Chondrocyte (in vitro differentiated cells): ENCODE results near the gene PROM1. TPM values are rescaled to one million over a fixed set of nuclear protein-coding genes. Genes with fewer than 3 reads are reported as not detected.

ENCODE experiments used
- DNase-seq: peaks from one replicate; pipeline ENCODE4 v3.0.0; 2021; ENCODE audit warnings: mixed read lengths, low spot score
- H3K27ac Mint-ChIP-seq: one replicate; pipeline ENCODE4 v1.8.0; 2021; ENCODE audit warnings: mild to moderate bottlenecking, moderate library complexity, mixed read lengths; ENCODE audit not compliant: unreplicated experiment
- H3K27me3 Mint-ChIP-seq: 2 replicates; pipeline ENCODE4 v1.8.0; 2021; ENCODE audit warnings: low read depth, mixed read lengths
- H3K36me3 Mint-ChIP-seq: 2 replicates; pipeline ENCODE4 v1.8.0; 2021; ENCODE audit warnings: low read depth, mixed read lengths
- H3K4me1 Mint-ChIP-seq: 2 replicates; pipeline ENCODE4 v1.8.0; 2021; ENCODE audit warnings: low read depth, mild to moderate bottlenecking, mixed read lengths
- H3K4me3 Mint-ChIP-seq: one replicate; pipeline ENCODE4 v1.8.0; 2021; ENCODE audit warnings: mild to moderate bottlenecking, moderate library complexity, mixed read lengths; ENCODE audit not compliant: unreplicated experiment
- H3K9me3 Mint-ChIP-seq: 2 replicates; pipeline ENCODE4 v1.8.0; 2021; ENCODE audit warnings: low read depth, mixed read lengths
- CTCF ChIP-seq: fragments of 200-600 bp; sonication (generic); IDR thresholded peaks from 2 replicates; pipeline ENCODE4 v1.5.0; 2021; ENCODE audit warnings: antibody characterized with exemption, mild to moderate bottlenecking, moderate library complexity
- total RNA-seq: library from RNA; stranded (reverse); gene quantifications from 3 replicates; pipeline ENCODE4 v1.2.1, GENCODE V29; 2021

Gene PROM1
- total RNA-seq, 1 donor from 2014 or later, result 0.10 TPM

- Mint-ChIP-seq H3K27me3 (peaks cover under 1% of the 10 kb centered on the region), H3K9me3 (no peaks in the 10 kb centered on the region), H3K4me1 (peaks cover 13% of the 10 kb centered on the region), H3K4me3 (no peak overlapping the region), H3K27ac (no peak overlapping the region), H3K36me3 (no peaks in the 10 kb centered on the region)
- TF ChIP-seq CTCF, result no peak
- DNase-seq, result no peak
Measured at GRCh38 chr4:15986907-15987306, 96.9 kb downstream of the PROM1 start.

- no peaks in the 10 kb centered on the region for H3K27me3 Mint-ChIP-seq
- no peak for TF ChIP-seq CTCF
- H3K4me1 Mint-ChIP-seq, result peaks cover 13% of the 10 kb centered on the region
- no peaks in the 10 kb centered on the region for H3K36me3 Mint-ChIP-seq
- H3K4me3 Mint-ChIP-seq, result no peak overlapping the region
- DNase-seq, result no peak
- H3K27ac Mint-ChIP-seq, result peak overlapping the region; percentile 38
- no peaks in the 10 kb centered on the region for H3K9me3 Mint-ChIP-seq
Measured at GRCh38 chr4:15983610-15984009, 100.2 kb downstream of the PROM1 start.

DNA sequence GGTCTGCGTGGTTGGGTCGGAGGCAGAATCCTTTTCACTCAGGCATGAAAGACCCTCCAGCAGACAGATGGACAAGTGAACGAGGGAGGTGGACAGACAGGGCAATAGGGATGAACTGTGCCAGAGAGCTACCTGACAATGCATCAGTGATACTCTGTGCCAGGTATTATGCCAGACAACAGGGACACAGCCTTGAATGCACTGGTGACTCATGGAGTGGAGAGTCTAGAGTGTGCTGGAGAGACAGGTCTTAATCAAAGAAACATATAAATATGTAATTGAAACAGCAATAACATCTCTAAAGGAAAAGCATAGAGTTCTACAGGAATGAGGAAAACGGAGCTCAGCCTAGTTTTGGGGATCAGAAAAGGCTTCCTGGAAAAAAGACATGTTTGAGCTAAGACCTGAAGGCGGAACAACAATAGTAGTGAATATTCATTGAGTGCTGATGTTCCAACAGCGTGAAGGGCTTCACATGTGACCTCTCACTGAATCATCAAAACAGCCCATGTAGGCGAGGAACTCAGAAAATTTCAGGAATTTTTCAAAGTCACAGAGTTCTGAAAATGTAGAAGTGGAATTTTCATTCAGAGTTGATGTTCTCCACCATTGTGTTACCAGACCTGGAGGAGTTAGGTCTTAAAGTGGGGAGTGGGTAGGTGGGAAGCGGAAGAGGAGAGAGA, 100.8 kb downstream of the PROM1 start:
- Mint-ChIP-seq H3K27me3 (no peaks in the 10 kb centered on the region), H3K9me3 (no peaks in the 10 kb centered on the region), H3K4me3 (no peak overlapping the region), H3K4me1 (peaks cover 13% of the 10 kb centered on the region), H3K36me3 (no peaks in the 10 kb centered on the region), H3K27ac (peak overlapping the region; percentile 38)
- TF ChIP-seq CTCF, result no peak
- DNase-seq, result no peak

- Mint-ChIP-seq H3K27ac (no peak overlapping the region), H3K27me3 (peaks cover 3% of the 10 kb centered on the region), H3K9me3 (no peaks in the 10 kb centered on the region), H3K36me3 (no peaks in the 10 kb centered on the region), H3K4me3 (no peak overlapping the region), H3K4me1 (no peaks in the 10 kb centered on the region)
- no peak for DNase-seq
- TF ChIP-seq CTCF, result peak; percentile 19
Measured at GRCh38 chr4:15976456-15977447, 107.1 kb downstream of the PROM1 start.

DNA sequence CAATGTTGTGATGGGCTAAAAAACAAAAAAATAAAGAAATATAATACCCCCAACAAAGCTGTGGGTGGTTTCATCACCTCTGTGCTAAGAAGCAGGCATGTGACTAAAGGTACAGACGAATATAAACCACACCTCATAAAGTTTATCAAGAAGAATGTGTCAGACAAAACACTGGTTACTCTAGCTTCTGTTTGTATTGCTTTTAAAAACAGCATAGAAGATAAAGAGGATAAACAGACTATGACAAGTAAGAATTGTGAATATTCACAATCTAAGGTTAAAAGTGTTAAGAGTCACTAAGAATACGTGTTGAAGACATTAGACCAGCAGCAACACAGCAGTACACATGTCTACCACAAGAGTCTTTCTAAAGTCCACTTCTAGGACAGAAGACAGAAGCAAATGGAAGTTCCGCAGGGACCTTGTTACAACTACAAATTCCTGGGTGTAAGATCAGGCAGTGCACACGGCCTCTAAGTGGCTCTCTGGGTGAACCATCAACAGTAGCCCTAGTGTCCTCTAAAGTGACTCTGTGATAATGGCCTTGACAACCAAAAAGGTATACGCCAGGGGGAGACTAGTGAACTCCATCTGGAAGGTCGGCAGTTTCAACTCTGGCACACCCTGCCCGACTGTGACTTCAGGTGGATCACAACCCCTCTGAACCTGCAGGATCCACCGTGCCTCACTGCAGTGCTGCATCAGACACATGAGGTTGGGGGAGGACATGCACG, 112.6 kb downstream of the PROM1 start:
- Mint-ChIP-seq H3K27ac (no peak overlapping the region), H3K27me3 (peaks cover 11% of the 10 kb centered on the region)
- no peak for TF ChIP-seq CTCF

More for the DNA sequence above, 112.6 kb downstream of the PROM1 start:
- Mint-ChIP-seq H3K9me3 (peaks cover 6% of the 10 kb centered on the region), H3K36me3 (peaks cover 2% of the 10 kb centered on the region), H3K4me1 (no peaks in the 10 kb centered on the region), H3K4me3 (no peak overlapping the region)
- DNase-seq, result no peak
